GM12878 (cell line): ENCODE measurements around the gene TSR3. TPM values are rescaled to one million over a fixed set of nuclear protein-coding genes. Genes with fewer than 3 reads are reported as not detected.

Source experiments
- ATAC-seq: fragments of 200-7000 bp; cut with Tn5 transposase; 3 replicates; pipeline ENCODE4 v1.9.1; 2020; ENCODE audit warnings: mild to moderate bottlenecking, moderate library complexity
- BruUV-seq: library from RNA; stranded (reverse); fragments of 400-500 nt; replicated peaks from 2 replicates; lab custom pipeline; 2021; lab: Mats Ljungman, UMichigan
- CTCF ChIA-PET: fragments of 300-600 bp; sonication (Branson Sonifier 250); formaldehyde crosslinking; extraction: SDS; loops from one replicate; lab custom pipeline; 2021; ENCODE audit warnings: inconsistent platforms; lab: Yijun Ruan, JAX
- POLR2A ChIA-PET: fragments of 350-600 bp; formaldehyde crosslinking; extraction: SDS; loops from one replicate; lab custom pipeline; 2021; ENCODE audit warnings: inconsistent platforms; lab: Charles Lee
- RAD21 ChIA-PET: fragments of 300-600 bp; sonication (Branson Sonifier 250); formaldehyde crosslinking; loops from one replicate; lab custom pipeline; 2023; ENCODE audit warnings: antibody characterized with exemption; ENCODE audit not compliant: unreplicated experiment; lab: Charles Lee
- SMC1A ChIA-PET: fragments of 300-600 bp; sonication (Branson Sonifier 250); formaldehyde crosslinking; loops from one replicate; lab custom pipeline; 2023; ENCODE audit not compliant: unreplicated experiment, uncharacterized antibody; lab: Charles Lee
- DNase-seq: peaks from one replicate; pipeline ENCODE4 v3.0.0-alpha.2; 2011; ENCODE audit warnings: low read depth, low spot score
- FAIRE-seq: peaks from 3 replicates; lab custom pipeline; 2011; peaks lifted over from hg19 to GRCh38; lab: Jason Lieb, UNC
- H2AFZ ChIP-seq: 2 replicates; pipeline ENCODE4 v1.6.0; 2011; ENCODE audit warnings: low read depth, low read length, control low read depth; ENCODE audit not compliant: control insufficient read depth
- H3K27ac ChIP-seq: 2 replicates; pipeline ENCODE4 v1.5.1; 2011; ENCODE audit warnings: control low read depth; ENCODE audit not compliant: control insufficient read depth, insufficient read depth
- H3K27me3 ChIP-seq, 2 experiments: replicated peaks in 1 of 2; 2 replicates each; pipeline versions ENCODE4 v1.6.0 to v1.6.1; 2011; ENCODE audit warnings: low read length in 1 of 2; ENCODE audit not compliant: control insufficient read depth in 2 of 2, insufficient read depth in 2 of 2
- H3K36me3 ChIP-seq, 2 experiments: 2 replicates each; pipeline ENCODE4 v1.5.1; 2011; ENCODE audit warnings: low read length in 1 of 2; ENCODE audit not compliant: control insufficient read depth in 2 of 2, insufficient read depth in 2 of 2
- H3K4me1 ChIP-seq: 2 replicates; pipeline ENCODE4 v1.6.1; 2011; ENCODE audit warnings: mild to moderate bottlenecking, low read length, moderate library complexity, mixed read lengths; ENCODE audit not compliant: control insufficient read depth, insufficient read depth
- H3K4me2 ChIP-seq: 2 replicates; pipeline ENCODE4 v1.6.0; 2011; ENCODE audit warnings: control low read depth; ENCODE audit not compliant: control insufficient read depth, insufficient read depth
- H3K4me3 ChIP-seq: fragments of 200-600 bp; sonication (generic); 2 replicates; pipeline ENCODE4 v1.5.1; 2016
- H3K79me2 ChIP-seq: 2 replicates; pipeline ENCODE4 v1.6.0; 2011; ENCODE audit warnings: low read length; ENCODE audit not compliant: control insufficient read depth, insufficient read depth
- H3K9ac ChIP-seq: 2 replicates; pipeline ENCODE4 v1.8.0; 2011; ENCODE audit warnings: low read length, control low read depth, mixed read lengths; ENCODE audit not compliant: control insufficient read depth, insufficient read depth
- H3K9me3 ChIP-seq: replicated peaks from 3 replicates; pipeline ENCODE4 v1.5.1; 2011; ENCODE audit warnings: mild to moderate bottlenecking, low read length; ENCODE audit not compliant: control insufficient read depth, insufficient read depth
- H4K20me1 ChIP-seq: 2 replicates; pipeline ENCODE4 v1.6.0; 2011; ENCODE audit not compliant: control insufficient read depth, insufficient read depth
- CBX3 ChIP-seq: fragments of 200-600 bp; sonication (generic); IDR thresholded peaks from 2 replicates; pipeline ENCODE4 v1.6.1; 2016; ENCODE audit warnings: low read depth, borderline replicate concordance
- EP300 ChIP-seq, 2 experiments: fragments of 150-350 bp in 1 of 2; IDR thresholded peaks; 2 replicates each; pipeline ENCODE4 v1.6.1; 2011 to 2012; ENCODE audit warnings: low read depth in 2 of 2, low read length in 2 of 2, borderline replicate concordance in 1 of 2, improper control_type of control experiment in 1 of 2, inconsistent platforms in 1 of 2; ENCODE audit not compliant: control insufficient read depth in 1 of 2
- IKZF2 ChIP-seq, 2 experiments: fragments of 450-650 bp; IDR thresholded peaks; 2 replicates each; pipeline ENCODE4 v1.6.1; 2017; ENCODE audit warnings: mild to moderate bottlenecking in 2 of 2, moderate library complexity in 2 of 2
- KDM1A ChIP-seq: fragments of 200-600 bp; sonication (generic); IDR thresholded peaks from 2 replicates; pipeline ENCODE4 v1.6.1; 2016; ENCODE audit warnings: borderline replicate concordance
- NFXL1 ChIP-seq: fragments of 450-650 bp; IDR thresholded peaks from 2 replicates; pipeline ENCODE4 v1.6.1; 2017; ENCODE audit warnings: antibody characterized with exemption, mild to moderate bottlenecking, borderline replicate concordance
- NR2C2 ChIP-seq: IDR thresholded peaks from 2 replicates; pipeline ENCODE4 v1.6.1; 2011; ENCODE audit warnings: borderline replicate concordance, low read depth; ENCODE audit not compliant: control insufficient read depth, insufficient read length
- PAX5 ChIP-seq: IDR thresholded peaks from 2 replicates; pipeline ENCODE4 v1.6.1; 2011; ENCODE audit warnings: low read depth, low read length, borderline replicate concordance
- PML ChIP-seq: IDR thresholded peaks from 2 replicates; pipeline ENCODE4 v1.6.1; 2012; ENCODE audit warnings: low read length, inconsistent platforms
- POLR2AphosphoS5 ChIP-seq: IDR thresholded peaks from 2 replicates; pipeline ENCODE4 v1.6.1; 2011; ENCODE audit warnings: mild to moderate bottlenecking, low read length, inconsistent platforms
- RAD21 ChIP-seq: IDR thresholded peaks from 2 replicates; pipeline ENCODE4 v1.6.1; 2011; ENCODE audit warnings: mild to moderate bottlenecking, low read depth, low read length, moderate library complexity; ENCODE audit not compliant: insufficient read depth
- RB1 ChIP-seq: fragments of 450-650 bp; formaldehyde crosslinking; IDR thresholded peaks from 2 replicates; pipeline ENCODE4 v1.6.1; 2017; ENCODE audit warnings: mild to moderate bottlenecking, borderline replicate concordance
- TAF1 ChIP-seq: IDR thresholded peaks from 2 replicates; pipeline ENCODE4 v1.6.1; 2011; ENCODE audit warnings: mild to moderate bottlenecking, low read depth, low read length, borderline replicate concordance
- WRNIP1 ChIP-seq: IDR thresholded peaks from 2 replicates; pipeline ENCODE4 v1.6.1; 2011; ENCODE audit warnings: low read depth, low read length, improper control_type of control experiment, borderline replicate concordance
- YBX1 ChIP-seq: fragments of 450-650 bp; IDR thresholded peaks from 2 replicates; pipeline ENCODE4 v1.6.1; 2016; ENCODE audit warnings: antibody characterized with exemption
- ZNF207 ChIP-seq: fragments of 450-650 bp; IDR thresholded peaks from 2 replicates; pipeline ENCODE4 v1.6.1; 2014; ENCODE audit warnings: antibody characterized with exemption, mild to moderate bottlenecking, borderline replicate concordance
- ZNF274 ChIP-seq: IDR thresholded peaks from one replicate; pipeline ENCODE4 v1.8.0; 2011; ENCODE audit not compliant: insufficient read length, insufficient read depth
- WGBS: methylation state at CpG from one replicate; pipeline ENCODE4 v1.1.6; 2016; ENCODE audit warnings: low lambda C conversion rate; ENCODE audit not compliant: insufficient replicate concordance, insufficient coverage; ENCODE audit errors: missing lambda C conversion rate; 5-methylcytosine and 5-hydroxymethylcytosine counted together
- in situ Hi-C: fragments of 300-500 bp; cut with MboI; formaldehyde crosslinking; loops from 9 replicates; pipeline ENCODE4 v1.14.3; 2018; ENCODE audit warnings: mixed read lengths
- intact Hi-C: fragments of 100-400 bp; cut with micrococcal nuclease; formaldehyde crosslinking; loops from one replicate; pipeline ENCODE4 v1.14.2; 2022; ENCODE audit not compliant: unreplicated experiment
- polyA plus RNA-seq, 11 experiments: library from polyadenylated mRNA; depleted of rRNA in 4 of 11; unstranded in 6 of 11; stranded (reverse) in 5 of 11; fragments of >200 nt; fragmentation: Nextera tagmentation in 4 of 11; fragmentation: Illumina TruSeq in 1 of 11; extraction: Ambion mirVana in 4 of 11; extraction: Trizol in 1 of 11; gene quantifications; 1 replicate in 1 of 11; 2 replicates in 10 of 11; pipeline versions ENCODE4 v1.2.1 to v1.2.3, GENCODE V29; 2011 to 2016; ENCODE audit warnings: inconsistent platforms in 2 of 11, missing spikeins in 2 of 11, low read depth in 1 of 11
- total RNA-seq, 4 experiments: library from RNA; depleted of rRNA in 3 of 4; stranded (reverse); fragments of >200 nt in 3 of 4; fragmentation: Illumina TruSeq in 1 of 4; extraction: Trizol in 1 of 4; gene quantifications; 2 replicates each; pipeline versions ENCODE4 v1.2.1 to v1.2.3, GENCODE V29; 2013 to 2021
- TF ChIP-seq, protein P1 (sequence below): IDR thresholded peaks from 2 replicates; pipeline ENCODE4 v1.6.1; 2011; ENCODE audit warnings: low read depth, mild to moderate bottlenecking, low read length, moderate library complexity, borderline replicate concordance; ENCODE audit errors: extremely low read depth
- TF ChIP-seq, protein P2 (sequence below): IDR thresholded peaks from 2 replicates; pipeline ENCODE4 v1.6.1; 2011; ENCODE audit warnings: borderline replicate concordance, low read depth, mild to moderate bottlenecking, moderate library complexity, mixed read lengths, low read length; ENCODE audit not compliant: insufficient read depth; ENCODE audit errors: extremely low read length

The TSR3 gene
- total and polyA plus RNA-seq, 10 of the 15 experiments (the other 5 are each of a cell fraction or from before 2014, with no cell fraction given) = 3.4 to 108 (median 46.9) TPM

- H3K4me2 ChIP-seq = peak overlapping the region; percentile 64
- H3K36me3 ChIP-seq = no peaks in the 10 kb centered on the region
- no peaks in the 10 kb centered on the region for H4K20me1 ChIP-seq
- ATAC-seq = peak; percentile 92
- H2AFZ ChIP-seq = peak overlapping the region; percentile 67
- intact Hi-C loops (no loop called here), in situ Hi-C loops (no loop called here)
- 14% methylated on average over 38 of the region's 42 CpGs for WGBS
- peak; percentile 54 for FAIRE-seq
- H3K4me3 ChIP-seq = no peak overlapping the region
- H3K79me2 ChIP-seq = no peaks in the 10 kb centered on the region
- no peak for DNase-seq
- ChIA-PET RAD21 (interaction anchor here (0.6 kb wide), 1 partner anchor 559 kb away, joined by 3 read pairs; no protein-coding TSS in a partner anchor), CTCF (interaction anchor here (1.1 to 1.7 kb wide), 3 partner anchors 10 to 159 kb away, joined by 3 to 7 read pairs (median 7); no protein-coding TSS in a partner anchor), POLR2A (no interaction called here), SMC1A (no interaction called here)
- H3K9ac ChIP-seq = no peak overlapping the region
- peaks cover 10% of the 10 kb centered on the region for H3K4me1 ChIP-seq
- H3K9me3 ChIP-seq = no peaks in the 10 kb centered on the region; the same call in 2 of the 3 replicates
- no peak overlapping the region for H3K27ac ChIP-seq
- H3K27me3 ChIP-seq = no peaks in the 10 kb centered on the region
- BruUV-seq = no TSS peak
- TF ChIP-seq, protein P1, sequence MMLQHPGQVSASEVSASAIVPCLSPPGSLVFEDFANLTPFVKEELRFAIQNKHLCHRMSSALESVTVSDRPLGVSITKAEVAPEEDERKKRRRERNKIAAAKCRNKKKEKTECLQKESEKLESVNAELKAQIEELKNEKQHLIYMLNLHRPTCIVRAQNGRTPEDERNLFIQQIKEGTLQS = no peak
- TF ChIP-seq TAF1 (no peak), NFXL1 (no peak), EP300 (IDR thresholded peaks at IDR 0.05; ENCODE audit: borderline replicate concordance in 1 of 2, control insufficient read depth in 1 of 2, low read depth in 2 of 2, low read length in 2 of 2) (no peak), ZNF274 (no peak), CBX3 (no peak), WRNIP1 (no peak), RB1 (0 out of 2 replicates have a peak, but pooled peaks have one; percentile 42), POLR2AphosphoS5 (no peak), PML (no peak), KDM1A (no peak), PAX5 (0 out of 2 replicates have a peak, but pooled peaks have one; percentile 11), ZNF207 (no peak), RAD21 (peak; percentile 53), YBX1 (no peak), IKZF2 (IDR thresholded peaks at IDR 0.05) (no peak), NR2C2 (no peak)
- TF ChIP-seq, protein P2, sequence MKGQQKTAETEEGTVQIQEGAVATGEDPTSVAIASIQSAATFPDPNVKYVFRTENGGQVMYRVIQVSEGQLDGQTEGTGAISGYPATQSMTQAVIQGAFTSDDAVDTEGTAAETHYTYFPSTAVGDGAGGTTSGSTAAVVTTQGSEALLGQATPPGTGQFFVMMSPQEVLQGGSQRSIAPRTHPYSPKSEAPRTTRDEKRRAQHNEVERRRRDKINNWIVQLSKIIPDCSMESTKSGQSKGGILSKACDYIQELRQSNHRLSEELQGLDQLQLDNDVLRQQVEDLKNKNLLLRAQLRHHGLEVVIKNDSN = no peak
Measured at GRCh38 chr16:1300664-1301476, 50.8 kb downstream of the TSR3 start.
